HK-2 (cell line): ENCODE data around the gene DENND11.

ENCODE experiments used
- DNase-seq: peaks from one replicate; pipeline ENCODE4 v3.0.0-alpha.2; 2018; ENCODE audit not compliant: unreplicated experiment

The DENND11 gene, protein sequence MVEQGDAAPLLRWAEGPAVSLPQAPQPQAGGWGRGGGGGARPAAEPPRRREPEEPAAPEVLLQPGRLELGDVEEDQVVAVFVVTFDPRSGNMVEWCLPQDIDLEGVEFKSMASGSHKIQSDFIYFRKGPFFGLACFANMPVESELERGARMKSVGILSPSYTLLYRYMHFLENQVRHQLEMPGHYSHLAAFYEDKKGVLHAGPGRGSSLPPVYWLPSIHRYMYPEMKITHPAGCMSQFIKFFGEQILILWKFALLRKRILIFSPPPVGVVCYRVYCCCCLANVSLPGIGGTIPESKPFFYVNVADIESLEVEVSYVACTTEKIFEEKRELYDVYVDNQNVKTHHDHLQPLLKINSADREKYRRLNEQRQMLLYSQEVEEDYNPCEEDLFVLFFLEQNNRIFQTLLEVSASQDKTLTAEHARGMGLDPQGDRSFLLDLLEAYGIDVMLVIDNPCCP

DNA sequence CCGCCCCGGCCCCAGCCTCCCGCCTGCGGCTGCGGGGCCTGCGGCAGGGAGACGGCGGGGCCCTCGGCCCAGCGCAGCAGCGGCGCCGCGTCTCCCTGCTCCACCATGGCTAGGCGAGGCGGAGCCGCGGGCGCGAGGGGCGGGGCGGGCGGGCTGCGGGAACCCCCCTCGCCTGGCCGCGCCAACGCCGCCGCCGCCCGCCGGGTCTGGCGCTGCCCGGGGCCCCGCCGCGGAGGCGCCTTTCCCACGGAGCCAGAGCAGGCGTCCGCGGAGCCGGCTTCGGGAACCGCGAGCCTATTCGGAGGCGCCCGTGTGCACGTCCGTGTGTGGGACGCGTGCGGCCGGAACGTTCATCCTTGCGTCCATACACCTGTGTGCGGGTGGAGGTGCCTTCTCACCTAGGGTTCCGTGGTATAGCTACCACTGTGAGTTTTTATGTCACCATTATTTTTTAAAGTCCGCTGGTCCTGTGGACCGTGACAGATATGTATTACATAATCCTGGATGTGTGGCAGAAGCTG, at the start of gene DENND11:
Gene DENND11, minus strand, starts transcription at position 120 of the 521 bp plus-strand sequence. Its CDS starts 13 bp downstream, at position 107.
- peak; percentile 41 for DNase-seq

DNA sequence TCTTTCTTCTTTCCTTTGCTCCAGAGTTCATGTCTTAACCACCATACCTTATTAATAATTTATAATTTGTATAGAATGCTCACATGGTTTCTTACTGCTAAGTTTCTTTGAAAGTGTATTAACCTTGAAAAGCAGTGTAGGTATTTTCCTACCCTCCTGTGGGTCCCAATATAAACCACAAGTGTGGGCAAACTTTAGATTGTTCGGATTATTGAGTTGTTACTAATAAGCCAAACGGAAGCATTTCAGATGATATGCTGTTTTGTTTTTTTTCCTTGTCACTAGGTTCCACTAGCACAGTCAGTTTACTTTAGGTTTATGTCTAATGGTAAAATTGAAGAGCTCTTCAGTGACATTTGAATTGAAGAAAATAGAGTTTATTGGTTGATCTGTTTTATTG, 46.4 kb upstream of the DENND11 start:
- DNase-seq, result no peak

DNA sequence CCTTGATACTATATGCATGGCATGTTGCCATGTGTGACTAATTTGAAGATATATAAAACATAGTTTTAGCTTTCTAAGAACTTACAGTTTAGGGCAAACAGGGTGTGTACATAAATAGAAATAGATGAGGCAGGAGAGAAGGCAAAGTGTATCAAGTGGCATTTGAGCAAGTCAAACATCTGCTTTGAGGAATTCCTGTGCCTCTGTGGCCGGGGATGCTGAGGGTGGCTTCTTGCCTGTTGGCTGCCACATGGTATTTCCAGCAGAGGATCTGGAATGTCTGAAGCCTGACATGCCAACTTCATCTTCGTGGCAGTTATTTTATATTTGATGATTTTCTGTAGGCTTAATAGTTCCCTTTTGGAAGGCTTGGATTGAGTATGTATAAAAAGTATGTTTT, 42.2 kb upstream of the DENND11 start:
- DNase-seq, result no peak

DNA sequence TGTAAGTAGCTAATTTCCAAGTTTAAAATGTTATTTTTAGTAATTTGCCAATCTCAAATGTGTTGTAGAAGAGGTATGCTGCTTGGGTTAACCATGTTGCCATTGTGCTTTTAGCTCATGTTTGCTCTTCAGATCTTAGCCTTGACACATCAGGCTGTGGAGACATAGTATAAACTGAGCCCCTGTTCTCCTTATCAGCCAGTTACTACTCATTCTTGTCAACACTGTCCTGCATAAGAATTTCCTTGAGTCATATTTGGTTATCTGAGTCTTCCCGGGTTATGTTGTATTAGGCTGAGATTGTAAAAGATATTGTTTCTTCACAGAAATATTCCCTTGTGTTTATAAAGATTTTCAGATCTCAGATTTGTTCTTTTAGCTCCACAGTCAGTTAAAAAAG, 40.3 kb upstream of the DENND11 start:
- no peak for DNase-seq

DNA sequence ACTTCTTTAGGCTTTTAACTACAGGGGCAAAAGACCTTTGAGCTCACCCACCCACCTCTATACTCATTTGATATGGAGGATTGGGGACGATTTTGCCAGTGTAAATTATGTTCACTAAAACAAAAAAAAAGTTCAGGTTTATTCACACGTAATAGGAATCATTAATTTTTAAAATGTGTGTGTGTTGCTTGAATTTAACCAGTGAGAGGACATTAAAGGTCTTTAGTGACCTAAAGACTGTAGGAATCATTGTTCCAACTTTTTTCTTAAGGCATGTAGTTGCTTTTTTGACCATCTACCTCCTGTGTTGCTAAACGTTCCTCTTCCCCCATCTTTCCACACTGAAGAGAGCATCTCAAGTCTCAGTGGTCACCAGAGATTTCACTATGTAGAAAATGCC, 37.3 kb upstream of the DENND11 start:
- DNase-seq, result no peak

DNA sequence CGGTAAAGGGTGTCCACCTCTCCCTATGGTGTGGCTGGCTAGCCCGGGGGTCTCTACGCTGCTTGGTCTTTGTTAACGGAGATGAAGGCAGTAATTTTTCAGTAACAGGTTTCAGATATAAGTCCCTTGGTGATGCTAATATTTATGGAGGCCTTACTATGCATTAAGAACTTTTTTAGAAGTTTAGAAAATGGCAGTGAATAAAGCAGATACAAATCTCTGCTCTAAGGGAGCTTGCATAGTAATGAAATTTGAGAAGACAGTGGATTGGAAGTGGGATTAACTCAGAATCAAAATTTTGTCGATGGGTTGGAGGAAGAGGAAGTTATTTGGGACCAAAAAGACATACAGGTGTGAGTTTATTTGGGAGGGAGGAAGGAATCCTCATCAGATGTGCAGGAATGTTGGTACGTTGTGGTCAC, 36.6 kb upstream of the DENND11 start:
- DNase-seq, result no peak

DNA sequence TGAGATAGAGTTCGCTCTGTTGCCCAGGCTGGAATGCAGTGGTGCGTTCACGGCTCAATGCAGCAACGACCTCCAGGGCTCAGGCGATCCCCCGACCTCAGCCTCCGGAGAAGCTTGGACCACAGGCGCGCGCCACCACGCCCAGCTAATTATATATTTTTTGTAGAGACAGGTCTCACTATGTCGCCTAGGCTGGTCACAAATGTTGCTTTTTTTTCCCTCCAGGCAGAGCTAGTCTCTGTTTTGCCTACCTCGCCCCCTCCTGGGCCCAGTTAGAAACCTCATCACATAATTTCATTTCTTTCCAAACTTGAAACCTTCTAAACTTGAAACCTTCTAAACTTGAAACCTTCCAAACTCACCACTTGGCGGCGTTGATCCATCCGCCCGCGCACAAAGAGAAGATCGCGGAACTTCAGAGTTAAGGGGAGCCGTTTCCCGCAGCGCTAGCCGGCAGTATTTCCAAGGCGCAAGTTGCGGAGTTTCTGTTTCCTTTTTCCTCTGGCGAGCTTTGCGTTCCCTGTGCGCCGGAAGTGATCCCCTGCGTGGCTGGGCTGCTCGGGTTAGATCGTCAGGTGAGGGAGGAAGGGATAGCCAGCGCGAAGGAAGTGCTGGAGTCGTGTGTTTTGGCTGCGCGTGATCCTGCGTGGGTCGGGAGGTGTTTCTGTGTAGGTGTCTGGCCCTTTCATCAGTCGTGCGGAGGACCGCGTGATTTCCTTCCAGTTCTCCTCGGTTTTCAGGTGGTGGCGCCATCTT, 36.0 kb upstream of the DENND11 start, which contains the start of gene SSBP1:
Gene SSBP1, plus strand, starts transcription at position 523 of the 756 bp plus-strand sequence. CDS start 809 bp downstream, outside the sequence.
- DNase-seq, result peak; percentile 94

DNA sequence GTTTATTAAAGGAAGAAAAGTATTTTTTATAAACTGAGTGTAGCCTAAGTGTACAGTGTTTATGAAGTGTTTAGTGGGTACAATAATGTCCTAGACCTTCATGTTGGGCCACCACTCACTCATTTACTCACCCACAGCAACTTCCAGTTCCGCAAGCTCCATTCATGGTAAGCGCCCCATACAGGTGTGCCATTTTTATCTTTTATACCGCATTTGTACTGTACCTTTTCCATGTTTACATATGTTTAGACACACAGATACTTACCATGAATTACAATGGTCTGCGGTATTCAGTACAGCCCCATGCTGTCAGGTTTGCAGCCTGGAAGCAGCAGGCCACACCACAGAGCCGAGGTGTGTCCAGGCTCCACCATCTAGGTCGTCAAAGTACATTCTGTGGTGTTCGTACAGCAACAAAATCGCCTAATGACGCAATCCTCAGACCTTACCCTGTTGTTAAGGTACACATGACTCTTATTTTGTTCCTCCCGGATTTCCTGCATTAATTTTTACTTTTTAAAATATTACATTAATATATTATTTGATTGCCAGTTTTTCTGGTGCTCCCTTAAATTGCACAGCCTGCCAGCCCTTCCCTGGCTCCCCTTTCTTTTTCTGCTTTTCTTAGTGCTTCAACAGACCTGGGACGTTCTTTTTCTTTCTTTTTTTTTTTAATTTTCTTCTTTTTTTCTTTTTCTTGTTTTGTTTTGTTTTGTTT, 35.3 kb upstream of the DENND11 start:
- DNase-seq, result no peak

DNA sequence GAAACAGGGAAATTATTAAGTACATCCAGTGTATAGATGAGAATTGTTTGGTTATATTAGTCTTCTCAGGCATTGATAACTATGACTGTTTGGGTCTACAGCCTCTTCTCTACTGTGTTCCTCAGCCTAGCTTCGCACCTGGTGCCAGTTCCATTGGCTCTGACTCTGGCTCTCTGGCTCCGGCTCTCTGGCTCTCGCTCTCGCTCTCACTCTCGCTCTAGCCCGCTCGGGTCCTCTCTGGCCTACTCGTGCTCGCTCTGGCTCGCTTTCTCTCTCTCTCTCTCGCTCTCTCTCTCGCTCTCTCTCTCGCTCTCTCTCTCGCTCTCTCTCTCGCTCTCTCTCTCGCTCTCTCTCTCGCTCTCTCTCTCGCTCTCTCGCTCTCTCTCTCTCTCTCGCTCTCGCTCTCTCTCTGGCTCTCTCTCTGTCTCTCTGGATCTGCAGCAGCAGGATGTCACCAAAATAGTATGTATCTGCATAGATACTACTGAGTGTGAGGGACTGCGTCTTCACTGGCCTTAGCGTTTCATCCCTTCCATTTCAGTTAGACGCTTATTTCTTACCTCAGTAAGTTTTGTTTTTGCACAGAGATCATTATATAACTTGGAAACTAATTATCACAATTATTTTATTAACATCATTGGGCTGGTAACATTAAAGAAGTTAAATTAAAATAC, 29.6 kb upstream of the DENND11 start:
- no peak for DNase-seq

DNA sequence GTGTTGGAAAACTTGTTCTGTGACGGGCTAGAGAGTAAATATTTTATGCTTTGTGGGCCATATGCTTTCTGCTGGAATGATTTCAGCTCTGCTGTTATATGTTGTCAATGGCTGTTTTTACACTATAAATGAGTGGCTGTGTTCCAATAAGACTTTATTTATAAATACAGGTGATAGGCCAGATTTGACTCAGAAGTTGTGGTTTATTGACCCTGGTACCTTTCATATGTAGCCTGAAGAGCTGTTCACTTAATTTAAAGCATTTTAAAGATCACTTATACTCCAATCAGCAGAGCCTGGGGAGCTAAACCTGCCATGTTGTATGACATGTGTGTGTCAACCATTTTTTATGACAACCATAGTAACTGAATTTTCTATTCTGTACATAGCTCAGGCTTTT, 27.1 kb upstream of the DENND11 start:
- DNase-seq, result no peak

DNA sequence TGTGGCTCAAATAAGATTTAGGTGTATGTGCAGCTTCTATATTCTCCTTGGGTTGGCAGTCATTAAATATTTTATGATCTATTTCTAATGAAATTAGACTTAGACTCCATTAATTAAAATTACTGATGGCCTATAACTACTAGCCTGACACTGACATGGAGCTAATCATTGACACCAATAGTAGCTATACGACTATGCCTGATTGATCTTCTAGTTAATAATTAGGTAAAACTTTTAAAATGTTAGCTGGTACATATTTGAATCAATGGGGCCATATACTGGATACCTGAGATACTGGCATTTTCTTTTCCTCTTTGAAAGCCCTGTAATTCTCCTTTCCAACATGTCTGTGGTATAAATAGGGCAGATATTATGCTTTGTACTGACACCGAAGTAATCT, 20.6 kb upstream of the DENND11 start:
- DNase-seq, result no peak

DNA sequence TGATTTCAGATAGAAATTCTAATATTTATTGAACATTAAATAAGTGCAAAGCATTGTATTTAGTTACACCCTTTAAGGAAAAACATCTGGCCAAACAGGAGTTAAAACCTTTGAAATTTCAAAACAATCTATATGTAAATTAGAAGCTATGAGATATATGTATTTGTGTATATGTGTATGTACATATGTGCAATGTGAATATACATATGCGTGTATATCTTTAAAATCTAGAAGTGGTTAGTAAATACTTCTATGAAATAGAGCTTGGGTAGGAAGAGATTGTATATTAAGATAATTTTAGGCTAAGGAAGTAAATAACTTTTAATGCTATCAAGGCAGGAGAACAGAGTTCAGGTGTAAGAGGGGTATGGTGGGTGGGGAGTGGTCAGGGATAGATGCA, 15.5 kb upstream of the DENND11 start:
- no peak for DNase-seq

DNA sequence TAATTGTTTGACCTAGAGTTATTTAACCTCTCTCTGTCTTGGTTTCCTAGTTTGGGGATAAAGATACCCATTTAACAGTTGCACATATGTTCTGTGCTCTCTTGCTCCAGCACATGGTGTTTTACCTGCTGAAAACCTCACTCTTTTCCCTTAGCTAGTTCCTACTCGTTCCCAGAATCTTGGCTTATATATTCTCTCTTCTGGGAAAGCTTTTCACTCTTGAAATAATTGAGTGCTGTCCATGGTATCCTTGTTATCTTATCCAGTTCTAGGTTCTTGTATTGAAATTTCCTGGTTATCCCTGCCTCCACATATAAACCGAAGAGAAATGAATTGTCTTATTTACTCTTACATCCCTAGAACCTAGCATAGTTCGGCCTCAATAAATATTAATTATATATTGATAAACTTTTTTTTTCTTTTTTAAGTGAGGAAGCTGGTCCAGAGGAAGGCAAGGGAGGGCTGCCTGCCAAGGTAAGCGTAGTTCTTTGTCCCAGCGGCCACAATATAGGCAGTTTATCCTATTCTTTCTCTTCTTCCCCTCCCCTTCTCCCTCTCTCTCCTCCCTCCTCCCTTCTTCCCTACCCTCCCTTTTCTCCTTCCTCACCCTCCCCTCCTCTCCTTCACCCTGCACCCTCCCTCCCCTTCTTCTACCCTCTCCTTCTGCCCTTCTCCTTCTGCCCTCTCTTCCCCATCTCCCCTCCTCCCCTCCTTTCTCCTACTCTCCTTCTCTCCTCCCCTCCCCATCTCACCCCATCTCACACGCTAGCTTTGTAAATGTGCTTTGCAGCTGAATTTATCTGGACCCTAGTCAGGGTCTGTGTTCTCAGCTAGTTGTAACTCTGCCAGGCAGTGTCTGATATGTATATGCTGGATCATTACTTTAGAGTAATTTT, 14.1 kb upstream of the DENND11 start:
- DNase-seq, result no peak

DNA sequence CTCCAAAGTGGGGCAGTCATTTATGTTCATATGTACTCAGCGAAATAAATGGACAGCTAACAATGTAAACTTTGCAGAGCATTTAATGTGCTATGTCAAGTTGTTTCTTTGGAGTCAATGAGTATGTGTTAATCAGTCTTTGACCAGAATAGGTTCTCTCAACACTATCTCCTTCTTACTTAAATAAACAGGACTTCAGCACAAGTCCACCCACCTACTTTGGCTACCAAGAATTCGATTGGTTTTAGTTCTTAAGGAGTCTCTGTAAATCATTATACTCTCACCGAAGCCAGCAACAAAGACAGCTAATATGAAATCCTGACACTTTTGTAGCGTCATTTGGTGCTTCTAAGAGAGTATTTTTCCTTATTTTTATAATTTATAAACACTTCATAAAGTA, 13.1 kb upstream of the DENND11 start:
- no peak for DNase-seq

DNA sequence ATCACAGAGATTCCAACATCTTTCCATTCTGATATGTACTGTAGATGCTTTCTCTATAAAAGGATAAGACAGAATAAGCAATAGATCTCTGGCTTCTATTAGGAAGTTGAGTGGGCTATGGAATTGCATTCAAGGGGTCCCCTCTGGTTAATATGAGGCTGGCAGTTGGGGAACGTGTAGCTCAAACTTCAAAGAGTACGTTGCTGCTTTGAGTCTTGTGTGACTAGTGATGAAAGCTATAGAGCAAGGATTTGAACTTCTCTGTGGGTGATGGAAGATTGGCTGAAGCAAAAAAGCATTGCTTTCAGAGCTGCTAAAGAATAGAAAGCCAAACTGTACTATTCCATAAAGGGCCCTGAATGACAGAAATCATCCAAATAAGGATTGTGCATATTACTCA, 12.6 kb upstream of the DENND11 start:
- DNase-seq, result no peak

DNA sequence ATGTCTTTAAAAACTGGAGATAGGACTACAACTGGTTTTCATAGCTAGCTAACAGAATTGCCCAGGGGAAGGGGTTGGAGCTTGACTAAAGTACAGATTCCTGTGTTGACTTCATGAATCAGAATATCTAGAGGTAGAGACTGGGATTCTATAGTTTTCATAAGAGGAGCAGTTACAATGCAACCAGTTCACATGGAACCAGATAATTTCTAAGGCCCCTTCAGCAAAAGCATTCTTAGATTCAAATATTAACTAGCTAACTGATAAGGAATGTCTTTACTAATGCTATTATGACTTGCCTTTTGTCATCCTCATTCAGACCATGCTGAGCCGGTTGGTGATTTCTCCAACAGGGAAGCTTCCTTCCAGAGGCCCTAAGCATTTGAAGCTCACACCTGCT, 11.9 kb upstream of the DENND11 start:
- no peak for DNase-seq

DNA sequence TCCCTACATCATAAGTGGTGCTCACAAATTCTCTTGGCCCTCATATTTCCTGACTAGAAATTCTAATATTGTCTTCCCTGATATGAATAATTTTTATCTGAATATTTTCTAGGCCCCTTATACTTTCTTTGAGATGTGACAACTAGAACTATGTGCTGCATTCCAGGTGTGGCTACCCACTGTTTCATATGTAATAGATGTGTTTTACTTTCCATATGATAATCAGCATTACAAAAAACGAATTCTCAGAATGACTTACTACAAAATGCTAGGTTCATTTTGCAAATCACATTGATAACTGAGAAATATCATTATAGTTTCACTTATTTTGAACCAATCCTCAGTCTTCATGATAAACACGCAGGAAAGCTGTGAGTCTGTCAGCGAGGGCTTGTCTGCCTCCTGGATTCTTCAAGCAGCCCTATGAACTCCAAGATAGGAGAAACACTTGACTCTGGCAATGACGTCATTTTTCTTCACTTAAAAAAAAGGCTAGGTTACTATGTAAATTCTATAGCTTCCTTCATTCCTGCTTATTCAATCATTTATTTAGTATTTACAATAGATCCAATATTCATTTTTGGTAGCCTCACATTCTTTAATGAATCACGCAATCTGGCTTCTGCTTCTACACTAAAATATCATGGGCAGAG, 10.8 kb upstream of the DENND11 start:
- no peak for DNase-seq

DNA sequence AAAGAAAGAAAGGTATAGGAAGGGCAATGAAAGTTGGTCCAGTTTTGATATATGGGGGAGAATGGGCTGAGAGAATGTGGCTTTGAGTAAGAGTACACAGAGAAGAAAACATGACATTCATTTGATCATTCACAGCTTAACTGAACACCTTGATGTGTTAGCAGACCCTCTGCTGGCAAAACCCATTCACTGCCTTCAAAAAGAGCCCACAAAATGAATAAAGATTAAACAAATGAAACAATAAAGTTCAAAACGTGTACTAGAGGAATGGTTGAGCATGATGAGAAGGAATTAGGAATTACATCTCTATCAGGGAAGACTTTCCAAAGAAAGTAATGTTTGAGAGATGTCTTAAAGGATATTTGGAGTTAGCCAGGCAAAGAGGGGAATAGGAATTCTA, 8.3 kb upstream of the DENND11 start:
- DNase-seq, result no peak

DNA sequence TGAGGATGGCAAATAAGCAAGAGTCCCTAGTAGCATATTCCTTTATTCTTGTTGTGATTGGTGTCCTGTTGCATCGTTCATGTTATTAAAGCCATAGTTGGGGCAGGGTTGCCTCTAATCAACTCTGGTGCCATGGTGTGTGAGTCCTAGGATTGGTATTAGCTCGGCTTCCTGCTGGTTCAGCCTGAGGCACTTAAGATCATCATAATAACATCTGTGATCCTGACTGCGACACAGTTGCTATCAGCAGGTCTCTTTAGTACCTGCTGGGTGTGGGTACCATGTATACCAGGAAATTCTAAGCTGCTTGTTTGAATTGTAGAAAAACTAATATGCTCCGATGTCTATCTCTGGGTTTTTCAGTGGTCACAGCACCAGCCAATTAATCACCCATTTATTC, 7.8 kb upstream of the DENND11 start:
- DNase-seq, result no peak

DNA sequence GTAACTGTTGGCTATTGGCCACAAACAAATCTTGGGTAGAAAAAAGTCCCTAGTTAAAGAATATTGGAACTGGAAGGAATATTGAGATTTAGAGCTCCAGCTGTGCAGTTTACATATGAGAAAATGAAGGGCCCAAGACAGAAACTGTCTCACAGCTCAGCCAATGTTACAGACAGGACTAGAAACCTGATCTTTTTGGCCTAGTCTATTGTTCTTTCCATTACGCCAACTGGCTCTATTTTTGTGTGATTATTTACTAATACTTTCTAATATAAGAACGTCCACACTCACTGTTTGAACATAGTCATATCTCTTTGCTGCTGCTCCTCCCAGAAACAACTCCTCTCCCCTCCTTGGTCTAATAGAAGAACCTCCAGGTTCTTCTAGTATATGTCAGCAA, 7.4 kb upstream of the DENND11 start:
- no peak for DNase-seq
